Stomach (tissue), 9 donors: ENCODE measurements around the gene BMP7. TPM values are rescaled to one million over a fixed set of nuclear protein-coding genes. Genes with fewer than 3 reads are reported as not detected.
A peak's percentile ranks its signal among the peaks of the same experiment; 100 is the strongest.
"Not testable (repeated sequence)": the region's sequence is repeated elsewhere in the genome, so short reads cannot be mapped to it uniquely, and the experiment has no call there.

Experiments
- DNase-seq, 2 donors: peaks; one replicate each; pipeline versions ENCODE4 v3.0.0 to v3.0.0-alpha.2; 2013 to 2019
- H3K27ac ChIP-seq, 5 donors: fragments of 200-600 bp in 4 of 5; sonication (generic) in 4 of 5; one replicate each; pipeline ENCODE4 v1.5.1; 2013 to 2019; ENCODE audit warnings: mild to moderate bottlenecking in 1 of 5, moderate library complexity in 1 of 5
- H3K27me3 ChIP-seq, 3 donors: fragments of 200-600 bp; sonication (generic); one replicate each; pipeline ENCODE4 v1.5.1; 2017 to 2019; ENCODE audit warnings: mixed run types in 1 of 3
- H3K36me3 ChIP-seq, 4 donors: fragments of 200-600 bp; sonication (generic); 1 replicate in 3 of 4; 2 replicates in 1 of 4; pipeline ENCODE4 v1.5.1; 2016 to 2019
- H3K4me1 ChIP-seq, 4 donors: fragments of 200-600 bp; sonication (generic); one replicate each; pipeline ENCODE4 v1.5.1; 2016 to 2019
- H3K4me3 ChIP-seq, 4 donors: fragments of 200-600 bp; sonication (generic) in 3 of 4; one replicate each; pipeline ENCODE4 v1.5.1; 2016 to 2019; ENCODE audit warnings: mild to moderate bottlenecking in 1 of 4
- H3K9me3 ChIP-seq, 4 donors: fragments of 200-600 bp; sonication (generic); one replicate each; pipeline ENCODE4 v1.5.1; 2016 to 2019
- CTCF ChIP-seq, 7 experiments: fragments of 450-650 bp in 4 of 7; fragments of 200-600 bp in 3 of 7; sonication (generic) in 3 of 7; IDR thresholded peaks; one replicate each; pipeline ENCODE4 v1.5.1; 2016 to 2019; ENCODE audit warnings: antibody characterized with exemption in 7 of 7, control low read depth in 2 of 7, mild to moderate bottlenecking in 1 of 7
- EP300 ChIP-seq: sonication (generic); formaldehyde crosslinking; IDR thresholded peaks from one replicate; pipeline ENCODE4 v1.6.1; 2017; ENCODE audit warnings: antibody characterized with exemption
- POLR2A ChIP-seq, 4 donors: fragments of 450-650 bp; IDR thresholded peaks; one replicate each; pipeline ENCODE4 v1.6.1; 2016; ENCODE audit warnings: antibody characterized with exemption in 4 of 4, control low read depth in 2 of 4, mild to moderate bottlenecking in 1 of 4, moderate library complexity in 1 of 4
- POLR2AphosphoS5 ChIP-seq, 3 donors: sonication (generic); formaldehyde crosslinking; IDR thresholded peaks; one replicate each; pipeline ENCODE4 v1.6.1; 2016; ENCODE audit warnings: antibody characterized with exemption in 3 of 3
- WGBS, 5 donors: extraction: QIAGEN DNeasy Blood & Tissue Kit in 3 of 5; methylation state at CpG; one replicate each; pipeline versions ENCODE4 v1.1.5 to v1.1.7; 2013 to 2018; 5-methylcytosine and 5-hydroxymethylcytosine counted together
- intact Hi-C: fragments of 100-400 bp; cut with DNase I; formaldehyde crosslinking; loops from one replicate; pipeline ENCODE4 v1.15.1; 2023; ENCODE audit warnings: low total_unique reads
- polyA plus RNA-seq, 3 donors: library from polyadenylated mRNA; stranded (reverse); fragments of 200-250 nt; gene quantifications; one replicate each; pipeline ENCODE4 v1.2.3, GENCODE V29; 2013
- total RNA-seq, 5 donors: library from RNA; depleted of rRNA; stranded (reverse); fragments of >200 nt; gene quantifications; one replicate each; pipeline versions ENCODE4 v1.1.0 to v1.2.3, GENCODE V29; 2014 to 2016
- donor health status: healthy with polysubstance abuse.
- donor health status: Bipolar disorder and iron deficiency.
- donor health status: healthy.

BMP7 gene
- total and polyA plus RNA-seq, 8 donors, result under 0.01 to 11.0 (median 2.4) TPM

GRCh38 chr20:57242414-57242813 lies 24.0 kb downstream of the BMP7 start:
- TF ChIP-seq CTCF (IDR thresholded peaks at IDR 0.05) (no peak), EP300 (no peak), POLR2A (IDR thresholded peaks at IDR 0.05) (no peak), POLR2AphosphoS5 (IDR thresholded peaks at IDR 0.05) (no peak)
- 74 to 95% (median 86%) methylated on average over 4 of the region's 4 CpGs for WGBS, 5 donors
- intact Hi-C loops, result no loop called here

GRCh38 chr20:57241363-57241991 lies 25.0 kb downstream of the BMP7 start:
- Histone ChIP-seq H3K27me3 (peaks cover 0 to 24% (median 0%) of the 10 kb centered on the region in 3 donors), H3K4me1 (peaks cover 0 to 8% (median 0%) of the 10 kb centered on the region in 4 donors), H3K4me3 (no peak overlapping the region), H3K27ac (no peak overlapping the region), H3K9me3 (peaks cover 0 to 5% (median 0%) of the 10 kb centered on the region in 4 donors), H3K36me3 (no peaks in the 10 kb centered on the region)
- 73 to 86% (median 83%) methylated on average over 6 of the region's 6 CpGs for WGBS, 5 donors
- no peak for TF ChIP-seq POLR2AphosphoS5 (IDR thresholded peaks at IDR 0.05)
- no peak for TF ChIP-seq CTCF (IDR thresholded peaks at IDR 0.05)
- no peak for TF ChIP-seq EP300
- TF ChIP-seq POLR2A (IDR thresholded peaks at IDR 0.05), result no peak
- intact Hi-C loops, result no loop called here
- DNase-seq, result no peak

More at GRCh38 chr20:57242414-57242813, 24.0 kb downstream of the BMP7 start:
- Histone ChIP-seq H3K9me3 (peaks cover 0 to 5% (median 0%) of the 10 kb centered on the region in 4 donors), H3K36me3 (no peaks in the 10 kb centered on the region), H3K4me3 (no peak overlapping the region), H3K27ac (no peak overlapping the region), H3K27me3 (peaks cover 0 to 18% (median 0%) of the 10 kb centered on the region in 3 donors), H3K4me1 (peaks cover 0 to 10% (median 1%) of the 10 kb centered on the region in 4 donors)
- DNase-seq, result no peak

- TF ChIP-seq POLR2AphosphoS5 (IDR thresholded peaks at IDR 0.05) (peak in 1 of 3 donors; percentile 9), EP300 (no peak)
- 64 to 84% (median 80%) methylated on average over 8 of the region's 8 CpGs for WGBS, 5 donors
These were observed 25.7 kb downstream of the BMP7 start for GRCh38 chr20:57240581-57241362.

GRCh38 chr20:57239725-57240124 lies 26.7 kb downstream of the BMP7 start:
- H3K36me3 ChIP-seq, H3K4me3 ChIP-seq, H3K27ac ChIP-seq, DNase-seq, intact Hi-C loops, H3K9me3 ChIP-seq, H3K4me1 ChIP-seq: not testable (repeated sequence)
- 96 to 100% (median 100%) methylated on average over 1 of the region's 1 CpG for WGBS, 5 donors
- peaks cover 0 to 39% (median 0%) of the 10 kb centered on the region in 3 donors for H3K27me3 ChIP-seq

More at GRCh38 chr20:57240581-57241362, 25.7 kb downstream of the BMP7 start:
- intact Hi-C loops, result no loop called here
- Histone ChIP-seq H3K27ac (no peak overlapping the region), H3K4me1 (peaks cover 0 to 8% (median 0%) of the 10 kb centered on the region in 4 donors), H3K27me3 (peaks cover 0 to 32% (median 0%) of the 10 kb centered on the region in 3 donors), H3K9me3 (peaks cover 0 to 5% (median 0%) of the 10 kb centered on the region in 4 donors), H3K36me3 (no peaks in the 10 kb centered on the region), H3K4me3 (no peak overlapping the region)
- no peak for DNase-seq

- DNase-seq, H3K9me3 ChIP-seq, H3K27ac ChIP-seq, intact Hi-C loops, H3K4me1 ChIP-seq, H3K36me3 ChIP-seq, H3K4me3 ChIP-seq: not testable (repeated sequence)
- WGBS, 5 donors, result 53 to 94% (median 84%) methylated on average over 4 of the region's 4 CpGs
- H3K27me3 ChIP-seq, result peaks cover 0 to 39% (median 0%) of the 10 kb centered on the region in 3 donors
These were observed 27.1 kb downstream of the BMP7 start for GRCh38 chr20:57239324-57239723.
